AML-193 (cell line): ENCODE data around the gene PCDH17.

ENCODE experiments used
- DNase-seq, 2 experiments: peaks; one replicate each; lab custom pipeline; 2025; lab: John Stamatoyannopoulos, UW

The PCDH17 gene

GRCh38 chr13:57631596-57632275 is at the start of gene PCDH17:
Gene PCDH17 (plus strand): TSS chr13:57631744. CDS start chr13:57632547, 803 bp downstream.
- no peak for DNase-seq

GRCh38 chr13:57582032-57582431 is 49.5 kb upstream of the PCDH17 start:
- peak; percentile 14 to 30 for DNase-seq

DNA sequence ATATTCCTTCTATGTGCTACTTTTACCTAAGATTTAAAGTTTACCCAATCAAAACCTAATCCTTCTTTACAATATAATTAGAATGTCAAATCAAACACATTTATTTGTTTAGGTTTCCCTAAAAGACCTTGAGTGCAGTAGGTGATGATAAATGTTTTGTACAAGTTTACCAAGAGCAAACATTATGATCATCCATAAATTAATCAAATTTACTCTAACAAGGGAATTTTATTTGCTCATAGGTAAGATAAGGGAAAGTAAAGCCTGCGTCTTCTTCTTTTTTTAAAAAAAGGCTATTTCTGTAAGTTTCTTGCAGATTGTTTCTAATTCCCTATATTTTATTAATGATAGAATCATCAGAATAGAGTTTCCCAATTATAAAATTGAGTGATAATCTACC is 48.0 kb upstream of the PCDH17 start:
- no peak for DNase-seq

GRCh38 chr13:57588639-57589038 is 42.9 kb upstream of the PCDH17 start:
- DNase-seq = no peak

GRCh38 chr13:57595775-57596174 is 35.8 kb upstream of the PCDH17 start:
- DNase-seq = no peak

DNA sequence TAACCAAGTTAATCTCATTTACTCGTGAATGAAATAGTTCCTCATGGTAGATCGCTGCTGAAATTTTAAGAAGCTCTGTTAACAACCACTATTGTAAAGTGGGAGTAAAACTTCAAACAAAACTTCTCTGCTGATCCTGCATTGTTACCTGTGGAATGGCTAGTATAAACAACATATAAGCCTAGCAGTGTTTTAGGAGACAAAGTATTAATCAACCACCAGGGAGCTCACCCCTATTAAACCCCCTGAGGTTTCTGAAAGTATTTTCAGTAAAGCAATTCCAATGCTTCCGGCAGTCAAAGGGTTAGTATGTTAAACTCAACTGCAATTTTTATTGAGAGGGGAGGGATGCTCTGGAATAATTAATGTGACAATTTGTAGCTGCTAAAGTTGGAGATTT is 30.0 kb upstream of the PCDH17 start:
- no peak for DNase-seq

DNA sequence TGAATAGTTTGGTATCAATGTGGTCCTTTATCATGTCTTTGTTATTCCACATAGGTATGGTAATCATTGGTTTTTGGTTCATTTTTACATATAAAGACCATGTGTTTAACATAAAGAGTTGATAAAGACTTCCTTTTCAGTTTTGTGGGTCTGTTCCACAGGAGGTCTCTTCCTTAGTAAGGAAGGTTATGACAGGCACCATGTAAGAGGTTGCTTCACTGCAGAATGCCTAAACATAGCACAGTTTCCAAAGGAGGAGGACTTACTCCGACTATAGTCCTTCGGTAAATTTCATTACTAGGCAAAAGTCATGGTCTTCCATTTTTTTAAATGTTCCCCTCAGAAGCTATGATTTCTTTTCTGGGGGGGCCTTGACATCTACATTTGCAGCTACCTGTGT is 27.1 kb upstream of the PCDH17 start:
- no peak for DNase-seq

DNA sequence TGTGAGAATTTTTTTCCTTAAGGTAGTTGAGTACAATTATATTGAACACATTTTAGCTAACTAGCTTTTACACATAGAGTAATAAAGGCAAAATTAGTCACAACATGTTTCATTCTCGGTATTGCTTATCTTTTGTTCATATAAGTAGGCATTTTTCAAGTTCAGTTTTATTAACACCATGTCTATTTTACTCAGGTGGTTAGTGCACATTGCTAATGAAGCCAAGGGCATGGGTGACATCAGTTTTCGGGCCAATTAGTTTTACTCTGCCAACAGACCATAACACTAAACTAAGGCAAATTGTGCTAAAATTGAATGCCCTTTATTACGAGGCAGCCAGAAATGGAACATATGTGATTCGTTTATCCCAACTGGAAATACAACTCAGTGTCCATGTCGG is 19.6 kb upstream of the PCDH17 start:
- DNase-seq = no peak

GRCh38 chr13:57612568-57612967 is 19.0 kb upstream of the PCDH17 start:
- no peak for DNase-seq

- DNase-seq = peak; percentile 40 to 65
These were observed 6.7 kb upstream of the PCDH17 start for GRCh38 chr13:57624565-57625435.

- peak; percentile 64 to 73 for DNase-seq
These were observed 3.9 kb upstream of the PCDH17 start for GRCh38 chr13:57627663-57628062.

GRCh38 chr13:57629391-57629804 is 2.1 kb upstream of the PCDH17 start:
- DNase-seq = no peak

- DNase-seq = no peak
These were observed 1.7 kb upstream of the PCDH17 start for GRCh38 chr13:57629821-57630235.

DNA sequence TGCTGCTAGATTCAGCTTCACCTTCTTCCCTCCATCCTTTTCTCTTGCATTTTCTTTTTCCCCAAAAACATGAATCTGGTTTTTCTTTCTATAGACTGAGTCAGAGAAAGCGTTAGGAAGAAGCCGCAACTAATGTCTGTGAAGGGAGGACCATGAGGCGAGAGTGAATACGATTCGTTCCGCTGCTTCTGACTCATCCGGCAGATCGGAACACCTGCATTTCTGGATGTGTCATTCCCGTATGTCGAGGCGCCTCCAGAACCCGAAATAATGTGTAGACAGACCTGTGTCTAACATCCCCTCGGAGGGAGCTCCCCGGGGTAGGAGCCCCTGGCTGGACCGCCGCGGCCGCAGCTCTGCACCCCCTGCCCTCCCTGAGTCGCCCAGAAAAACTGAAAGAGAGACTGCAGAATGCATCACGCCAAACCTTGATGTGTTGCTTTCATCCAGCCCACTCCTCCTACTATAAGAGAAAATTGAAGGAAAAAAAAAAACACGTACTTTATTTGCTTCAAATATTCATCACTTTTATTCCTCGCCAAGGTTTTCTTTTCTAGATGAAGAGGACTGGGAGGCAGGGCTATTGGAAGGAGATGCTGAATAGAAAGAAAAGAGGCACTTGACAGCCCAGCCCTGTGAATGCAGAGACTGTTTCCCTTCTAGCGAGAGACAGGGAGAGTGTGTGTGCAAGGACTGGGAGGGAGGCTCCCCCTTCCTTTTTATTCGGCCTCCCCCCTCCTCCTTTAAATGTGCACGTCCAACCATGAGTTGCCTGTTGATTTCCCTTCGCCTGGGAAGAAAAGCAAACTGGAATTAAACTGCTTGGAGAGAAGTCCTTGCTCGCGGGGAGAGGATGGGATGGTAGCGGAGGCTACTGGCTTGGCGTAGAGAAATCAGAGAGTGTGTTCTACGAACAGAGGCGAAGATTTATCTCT is 616 bp upstream of the PCDH17 start:
- no peak for DNase-seq

- DNase-seq = no peak
These were observed 964 bp downstream of the PCDH17 start for GRCh38 chr13:57632276-57633140.

DNA sequence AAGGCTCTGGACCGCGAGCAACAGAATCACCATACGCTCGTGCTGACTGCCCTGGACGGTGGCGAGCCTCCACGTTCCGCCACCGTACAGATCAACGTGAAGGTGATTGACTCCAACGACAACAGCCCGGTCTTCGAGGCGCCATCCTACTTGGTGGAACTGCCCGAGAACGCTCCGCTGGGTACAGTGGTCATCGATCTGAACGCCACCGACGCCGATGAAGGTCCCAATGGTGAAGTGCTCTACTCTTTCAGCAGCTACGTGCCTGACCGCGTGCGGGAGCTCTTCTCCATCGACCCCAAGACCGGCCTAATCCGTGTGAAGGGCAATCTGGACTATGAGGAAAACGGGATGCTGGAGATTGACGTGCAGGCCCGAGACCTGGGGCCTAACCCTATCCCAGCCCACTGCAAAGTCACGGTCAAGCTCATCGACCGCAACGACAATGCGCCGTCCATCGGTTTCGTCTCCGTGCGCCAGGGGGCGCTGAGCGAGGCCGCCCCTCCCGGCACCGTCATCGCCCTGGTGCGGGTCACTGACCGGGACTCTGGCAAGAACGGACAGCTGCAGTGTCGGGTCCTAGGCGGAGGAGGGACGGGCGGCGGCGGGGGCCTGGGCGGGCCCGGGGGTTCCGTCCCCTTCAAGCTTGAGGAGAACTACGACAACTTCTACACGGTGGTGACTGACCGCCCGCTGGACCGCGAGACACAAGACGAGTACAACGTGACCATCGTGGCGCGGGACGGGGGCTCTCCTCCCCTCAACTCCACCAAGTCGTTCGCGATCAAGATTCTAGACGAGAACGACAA is 1.8 kb downstream of the PCDH17 start:
- no peak for DNase-seq

- DNase-seq = no peak
These were observed 2.6 kb downstream of the PCDH17 start for GRCh38 chr13:57633950-57634838.

DNA sequence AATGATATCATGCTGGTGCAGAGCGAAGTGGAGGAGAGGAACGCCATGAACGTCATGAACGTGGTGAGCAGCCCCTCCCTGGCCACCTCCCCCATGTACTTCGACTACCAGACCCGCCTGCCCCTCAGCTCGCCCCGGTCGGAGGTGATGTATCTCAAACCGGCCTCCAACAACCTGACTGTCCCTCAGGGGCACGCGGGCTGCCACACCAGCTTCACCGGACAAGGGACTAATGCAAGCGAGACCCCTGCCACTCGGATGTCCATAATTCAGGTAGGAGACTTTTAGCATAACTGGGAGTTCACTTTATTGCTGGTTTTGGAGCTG is 3.3 kb downstream of the PCDH17 start:
- DNase-seq = no peak

DNA sequence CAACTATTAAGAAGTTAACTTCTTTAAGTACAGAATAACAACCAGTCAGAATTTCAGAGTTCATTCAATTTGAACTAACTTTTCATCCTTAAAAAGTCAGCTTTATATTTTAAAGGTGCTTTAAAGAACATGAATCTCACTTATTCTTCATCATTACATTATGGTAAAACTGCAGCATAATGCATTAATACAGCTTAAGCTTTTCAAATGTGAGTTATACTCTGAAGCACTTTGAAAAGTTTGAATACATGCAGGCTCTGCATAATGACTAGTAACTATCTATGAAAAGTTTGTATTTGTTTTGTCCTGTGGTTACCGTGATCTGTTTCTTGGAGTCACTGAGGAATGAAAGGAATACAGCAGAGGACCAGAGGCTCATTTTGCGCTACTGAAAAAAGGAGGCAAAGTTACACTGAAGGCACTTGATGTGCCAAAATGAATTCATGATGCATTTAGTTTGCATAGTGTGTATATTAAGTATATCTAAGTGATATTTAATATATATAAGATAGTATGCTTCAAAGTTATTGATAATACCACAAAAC is 4.1 kb downstream of the PCDH17 start:
- no peak for DNase-seq
